Right lobe of liver (tissue), 6 donors: ENCODE measurements around the gene RBM23. TPM values are rescaled to one million over a fixed set of nuclear protein-coding genes. Genes with fewer than 3 reads are reported as not detected.

ENCODE experiments used
- ATAC-seq, 4 donors: fragments of 200-7000 bp; cut with Tn5 transposase; one replicate each; pipeline ENCODE4 v1.9.1; 2020; ENCODE audit warnings: mild to moderate bottlenecking in 4 of 4, moderate library complexity in 4 of 4
- DNase-seq, 3 donors: peaks; one replicate each; pipeline ENCODE4 v3.0.0-alpha.2; 2020
- H3K27ac ChIP-seq, 3 donors: fragments of 200-600 bp; one replicate each; pipeline ENCODE4 v1.8.0; 2022
- H3K27me3 ChIP-seq, 2 donors: fragments of 200-600 bp; one replicate each; pipeline ENCODE4 v1.8.0; 2022
- H3K36me3 ChIP-seq, 4 donors: fragments of 200-600 bp; sonication (generic) in 1 of 4; one replicate each; pipeline versions ENCODE4 v1.5.1 to v1.8.0; 2017 to 2022; ENCODE audit warnings: control low read depth in 1 of 4
- H3K4me1 ChIP-seq, 4 donors: fragments of 200-600 bp; sonication (generic) in 1 of 4; one replicate each; pipeline versions ENCODE4 v1.5.1 to v1.8.0; 2017 to 2022; ENCODE audit warnings: control low read depth in 1 of 4
- H3K4me3 ChIP-seq, 3 donors: fragments of 200-600 bp; one replicate each; pipeline ENCODE4 v1.8.0; 2022
- H3K9me3 ChIP-seq, 4 donors: fragments of 200-600 bp; sonication (generic) in 1 of 4; one replicate each; pipeline versions ENCODE4 v1.5.1 to v1.8.0; 2017 to 2022; ENCODE audit warnings: control low read depth in 1 of 4
- CTCF ChIP-seq, 4 donors: fragments of 200-600 bp in 3 of 4; fragments of 450-650 bp in 1 of 4; IDR thresholded peaks; one replicate each; pipeline versions ENCODE4 v1.5.1 to v1.8.0; 2016 to 2022; ENCODE audit warnings: antibody characterized with exemption in 4 of 4, mild to moderate bottlenecking in 2 of 4
- POLR2A ChIP-seq: fragments of 450-650 bp; IDR thresholded peaks from one replicate; pipeline ENCODE4 v1.6.1; 2017; ENCODE audit warnings: antibody characterized with exemption, mild to moderate bottlenecking
- WGBS: methylation state at CpG from one replicate; pipeline ENCODE4 v1.1.6; 2018; ENCODE audit warnings: low coverage, low lambda C conversion rate; ENCODE audit not compliant: insufficient coverage; ENCODE audit errors: missing lambda C conversion rate; 5-methylcytosine and 5-hydroxymethylcytosine counted together
- intact Hi-C, 2 donors: fragments of 100-400 bp; cut with DNase I; formaldehyde crosslinking; loops; one replicate each; pipeline versions ENCODE4 v1.11.2 to v1.14.1; 2022
- total RNA-seq, 6 experiments: library from RNA; depleted of rRNA in 2 of 6; stranded (reverse); fragments of >200 nt in 2 of 6; fragmentation: NEBNext Ultra II Directional in 3 of 6; extraction: Animal tissue kit (Norgen Biotek cat#: 25700) in 3 of 6; gene quantifications; one replicate each; pipeline versions ENCODE4 v1.1.0 to v1.2.4, GENCODE V29; 2016 to 2023
- donor health status: DM: no; HTN: yes; CAD: no.
- donor health status: DM: no; HTN: no; CAD: no.
- donor health status: DM: no; HTN: no; CAD: no.
- donor health status: DM: no; HTN: yes; CAD: no.
- donor health status: DM: no; HTN: yes; CAD: no.

The RBM23 gene
- total RNA-seq, 6 experiments from 2014 or later, result 22.2 to 38.0 (median 34.0) TPM

GRCh38 chr14:22886500-22887259, 32.3 kb downstream of the RBM23 start:
- Histone ChIP-seq H3K36me3 (no peaks in the 10 kb centered on the region), H3K27ac (peak overlapping the region in 1 of 3 donors; percentile 33), H3K9me3 (no peaks in the 10 kb centered on the region), H3K4me3 (peak overlapping the region; percentile 32 to 48 (median 41)), H3K4me1 (no peaks in the 10 kb centered on the region), H3K27me3 (no peaks in the 10 kb centered on the region)
- no peak for TF ChIP-seq POLR2A
- TF ChIP-seq CTCF (IDR thresholded peaks at IDR 0.05), result no peak
- ATAC-seq (peak; percentile 55 to 68 (median 57)), DNase-seq (peak in 1 of 3 donors; percentile 47)
- 18% methylated on average over 13 of the region's 77 CpGs for WGBS
- intact Hi-C loops, result no loop called here

GRCh38 chr14:22885975-22886374, 33.0 kb downstream of the RBM23 start:
- Histone ChIP-seq H3K36me3 (no peaks in the 10 kb centered on the region), H3K27ac (no peak overlapping the region), H3K4me1 (no peaks in the 10 kb centered on the region), H3K4me3 (no peak overlapping the region), H3K27me3 (no peaks in the 10 kb centered on the region), H3K9me3 (no peaks in the 10 kb centered on the region)
- TF ChIP-seq POLR2A (no peak), CTCF (IDR thresholded peaks at IDR 0.05) (no peak)
- intact Hi-C loops, result no loop called here
- ATAC-seq, result no peak
- WGBS, result 92% methylated on average over 15 of the region's 21 CpGs
- DNase-seq, result no peak

GRCh38 chr14:22884738-22885523, 34.0 kb downstream of the RBM23 start:
- no peak for TF ChIP-seq POLR2A
- no peak for TF ChIP-seq CTCF (IDR thresholded peaks at IDR 0.05)
- Histone ChIP-seq H3K27ac (no peak overlapping the region), H3K4me3 (no peak overlapping the region), H3K4me1 (no peaks in the 10 kb centered on the region), H3K27me3 (no peaks in the 10 kb centered on the region), H3K36me3 (no peaks in the 10 kb centered on the region), H3K9me3 (no peaks in the 10 kb centered on the region)
- DNase-seq (no peak), ATAC-seq (no peak)
- intact Hi-C loops, result no loop called here
- WGBS, result 77% methylated on average over 5 of the region's 11 CpGs

GRCh38 chr14:22884076-22884737, 34.7 kb downstream of the RBM23 start:
- Histone ChIP-seq H3K9me3 (no peaks in the 10 kb centered on the region), H3K4me3 (no peak overlapping the region), H3K4me1 (no peaks in the 10 kb centered on the region), H3K36me3 (no peaks in the 10 kb centered on the region), H3K27ac (no peak overlapping the region), H3K27me3 (no peaks in the 10 kb centered on the region)
- DNase-seq (no peak), ATAC-seq (no peak)
- TF ChIP-seq POLR2A, result no peak
- no peak for TF ChIP-seq CTCF (IDR thresholded peaks at IDR 0.05)
- 80% methylated on average over 5 of the region's 7 CpGs for WGBS
- intact Hi-C loops, result no loop called here
